GM19463 (cell line): ENCODE data around the gene EEF1B2.
"Not testable (repeated sequence)": the region's sequence is repeated elsewhere in the genome, so short reads cannot be mapped to it uniquely, and the experiment has no call there.

Source experiments
- ATAC-seq: cut with Tn5 transposase; IDR thresholded peaks from one replicate; pipeline ENCODE4 v1.9.1; 2021; ENCODE audit warnings: mild to moderate bottlenecking, moderate library complexity; ENCODE audit not compliant: unreplicated experiment

EEF1B2 gene

GRCh38 chr2:206163251-206163880 lies 3.7 kb downstream of the EEF1B2 start:
- ATAC-seq, result no peak

GRCh38 chr2:206164261-206164862 lies 4.7 kb downstream of the EEF1B2 start:
- no peak for ATAC-seq

GRCh38 chr2:206168230-206168629 lies 8.5 kb downstream of the EEF1B2 start:
- not testable (repeated sequence) for ATAC-seq

GRCh38 chr2:206171624-206172397 lies 12.1 kb downstream of the EEF1B2 start:
- not testable (repeated sequence) for ATAC-seq

- no peak for ATAC-seq
Measured at GRCh38 chr2:206173147-206173546, 13.5 kb downstream of the EEF1B2 start.

GRCh38 chr2:206176121-206176520 lies 16.4 kb downstream of the EEF1B2 start:
- ATAC-seq, result no peak

GRCh38 chr2:206176901-206177300 lies 17.2 kb downstream of the EEF1B2 start:
- no peak for ATAC-seq

GRCh38 chr2:206181526-206181925 lies 21.8 kb downstream of the EEF1B2 start:
- ATAC-seq, result not testable (repeated sequence)

- no peak for ATAC-seq
Measured at GRCh38 chr2:206189691-206190090, 30.0 kb downstream of the EEF1B2 start.

GRCh38 chr2:206190111-206190510 lies 30.4 kb downstream of the EEF1B2 start:
- ATAC-seq, result no peak

- ATAC-seq, result no peak
Measured at GRCh38 chr2:206190689-206191088, 31.0 kb downstream of the EEF1B2 start.

- no peak for ATAC-seq
Measured at GRCh38 chr2:206192157-206192556, 32.5 kb downstream of the EEF1B2 start.

GRCh38 chr2:206193671-206194357 lies 34.1 kb downstream of the EEF1B2 start:
- ATAC-seq, result no peak

- ATAC-seq, result no peak
Measured at GRCh38 chr2:206198677-206199076, 39.0 kb downstream of the EEF1B2 start.

- ATAC-seq, result no peak
Measured at GRCh38 chr2:206201075-206201848, 41.6 kb downstream of the EEF1B2 start.

- no peak for ATAC-seq
Measured at GRCh38 chr2:206202446-206202845, 42.8 kb downstream of the EEF1B2 start.

- no peak for ATAC-seq
Measured at GRCh38 chr2:206203331-206203730, 43.6 kb downstream of the EEF1B2 start.

- ATAC-seq, result no peak
Measured at GRCh38 chr2:206204710-206205109, 45.0 kb downstream of the EEF1B2 start.

GRCh38 chr2:206207316-206207715 lies 47.6 kb downstream of the EEF1B2 start:
- ATAC-seq, result not testable (repeated sequence)

GRCh38 chr2:206208900-206209299 lies 49.2 kb downstream of the EEF1B2 start:
- ATAC-seq, result no peak
